Neural cell (in vitro differentiated cells): ENCODE data around the gene SH3RF3. TPM values are rescaled to one million over a fixed set of nuclear protein-coding genes. Genes with fewer than 3 reads are reported as not detected.

ENCODE experiments used
- H2AFZ ChIP-seq: fragments of 200-600, 300-800 bp; sonication (generic), shearing (Covaris generic); 2 replicates; pipeline ENCODE4 v1.6.0; 2014; ENCODE audit warnings: low read depth, mild to moderate bottlenecking, antibody characterized with exemption, low read length, moderate library complexity
- H3F3A ChIP-seq: fragments of 200-600 bp; shearing (Covaris generic); 2 replicates; pipeline ENCODE4 v1.6.1; 2016; ENCODE audit warnings: mild to moderate bottlenecking, moderate library complexity, mixed read lengths, antibody characterized with exemption, low read length; ENCODE audit not compliant: insufficient read depth, poor library complexity, severe bottlenecking
- H3K27ac ChIP-seq: fragments of 200-600, 300-800 bp; sonication (generic), shearing (Covaris generic); 2 replicates; pipeline ENCODE4 v1.5.1; 2014; ENCODE audit warnings: mild to moderate bottlenecking, low read length, moderate library complexity
- H3K27me3 ChIP-seq: fragments of 300-800, 200-600 bp; sonication (generic), shearing (Covaris generic); 2 replicates; pipeline ENCODE4 v1.6.0; 2014; ENCODE audit warnings: mild to moderate bottlenecking, low read depth, low read length, moderate library complexity; ENCODE audit not compliant: insufficient read depth
- H3K36me3 ChIP-seq: fragments of 300-800, 200-600 bp; sonication (generic), shearing (Covaris generic); 2 replicates; pipeline ENCODE4 v1.5.1; 2014; ENCODE audit warnings: mild to moderate bottlenecking, antibody characterized with exemption, low read length, moderate library complexity; ENCODE audit not compliant: insufficient read depth
- H3K4me2 ChIP-seq: fragments of 300-800, 200-600 bp; sonication (generic), shearing (Covaris generic); 2 replicates; pipeline ENCODE4 v1.6.0; 2014; ENCODE audit warnings: mild to moderate bottlenecking, low read length
- H3K4me3 ChIP-seq: fragments of 300-800, 200-600 bp; sonication (generic), shearing (Covaris generic); 2 replicates; pipeline ENCODE4 v1.5.1; 2014; ENCODE audit warnings: mild to moderate bottlenecking, low read length, moderate library complexity
- H3K79me2 ChIP-seq: fragments of 200-600 bp; shearing (Covaris generic); replicated peaks from 2 replicates; pipeline ENCODE4 v1.6.0; 2014; ENCODE audit warnings: mild to moderate bottlenecking, low read length, moderate library complexity; ENCODE audit not compliant: insufficient read depth
- H3K9ac ChIP-seq: fragments of 300-800, 200-600 bp; sonication (generic), shearing (Covaris generic); 2 replicates; pipeline ENCODE4 v1.6.1; 2016; ENCODE audit warnings: mild to moderate bottlenecking, low read length, mixed read lengths
- H3K9me2 ChIP-seq: fragments of 200-600 bp; shearing (Covaris generic); 2 replicates; pipeline ENCODE4 v1.6.1; 2016; ENCODE audit warnings: mild to moderate bottlenecking, low read length, mixed read lengths; ENCODE audit not compliant: insufficient read depth
- H3K9me3 ChIP-seq: fragments of 200-600, 300-800 bp; sonication (generic), shearing (Covaris generic); 2 replicates; pipeline ENCODE4 v1.6.1; 2016; ENCODE audit warnings: mild to moderate bottlenecking, mixed run types, low read length, moderate library complexity, mixed read lengths
- H4K20me1 ChIP-seq: fragments of 200-600 bp; shearing (Covaris generic); 2 replicates; pipeline ENCODE4 v1.6.1; 2016; ENCODE audit warnings: mild to moderate bottlenecking, mixed run types; ENCODE audit not compliant: insufficient read depth
- CTCF ChIP-seq: fragments of 450-650 bp; IDR thresholded peaks from 2 replicates; pipeline ENCODE4 v1.5.1; 2014; ENCODE audit warnings: antibody characterized with exemption, mild to moderate bottlenecking, moderate library complexity; ENCODE audit not compliant: poor library complexity, severe bottlenecking
- EP300 ChIP-seq: fragments of 450-650 bp; conservative IDR thresholded peaks from 2 replicates; pipeline ENCODE4 v1.6.1; 2014; ENCODE audit warnings: antibody characterized with exemption, mild to moderate bottlenecking, moderate library complexity; ENCODE audit not compliant: poor library complexity, severe bottlenecking
- EZH2 ChIP-seq: fragments of 200-600, 300-800 bp; shearing (Covaris generic), sonication (generic); IDR thresholded peaks from 2 replicates; pipeline ENCODE4 v1.6.1; 2014; ENCODE audit warnings: antibody characterized with exemption, low read length, borderline replicate concordance, mild to moderate bottlenecking; ENCODE audit not compliant: insufficient read depth, poor library complexity, severe bottlenecking
- MXI1 ChIP-seq: fragments of 450-650 bp; conservative IDR thresholded peaks from 2 replicates; pipeline ENCODE4 v1.6.1; 2014; ENCODE audit warnings: antibody characterized with exemption, mild to moderate bottlenecking; ENCODE audit not compliant: poor library complexity, severe bottlenecking
- POLR2AphosphoS5 ChIP-seq: IDR thresholded peaks from 2 replicates; pipeline ENCODE4 v1.6.1; 2012
- RAD21 ChIP-seq: fragments of 450-650 bp; conservative IDR thresholded peaks from 2 replicates; pipeline ENCODE4 v1.6.1; 2014; ENCODE audit warnings: antibody characterized with exemption, mild to moderate bottlenecking, moderate library complexity
- REST ChIP-seq: IDR thresholded peaks from 2 replicates; pipeline ENCODE4 v1.6.1; 2012; ENCODE audit warnings: borderline replicate concordance
- SMC3 ChIP-seq: fragments of 450-650 bp; conservative IDR thresholded peaks from 2 replicates; pipeline ENCODE4 v1.6.1; 2014; ENCODE audit warnings: antibody characterized with exemption, mild to moderate bottlenecking, moderate library complexity; ENCODE audit not compliant: poor library complexity
- TAF1 ChIP-seq: IDR thresholded peaks from 2 replicates; pipeline ENCODE4 v1.6.1; 2012; ENCODE audit warnings: low read depth
- polyA plus RNA-seq: library from polyadenylated mRNA; depleted of rRNA; stranded (reverse); fragments of >200 nt; gene quantifications from 2 replicates; pipeline ENCODE4 v1.2.3, GENCODE V29; 2014

Gene SH3RF3
- polyA plus RNA-seq, 1 donor from 2014 or later = 0.53 TPM

GRCh38 chr2:109478906-109479493 is 350.0 kb downstream of the SH3RF3 start:
- Histone ChIP-seq H4K20me1 (no peaks in the 10 kb centered on the region), H3K79me2 (no peaks in the 10 kb centered on the region), H3K27ac (no peak overlapping the region), H3K9me2 (no peaks in the 10 kb centered on the region), H3K4me3 (no peak overlapping the region), H3K27me3 (no peaks in the 10 kb centered on the region), H2AFZ (no peak overlapping the region), H3K36me3 (no peaks in the 10 kb centered on the region), H3K9ac (no peak overlapping the region), H3F3A (no peaks in the 10 kb centered on the region), H3K4me2 (no peak overlapping the region), H3K9me3 (no peaks in the 10 kb centered on the region)
- no peak for TF ChIP-seq TAF1
- no peak for TF ChIP-seq EP300
- TF ChIP-seq CTCF = no peak
- TF ChIP-seq POLR2AphosphoS5 = no peak
- TF ChIP-seq MXI1 = no peak
- TF ChIP-seq EZH2 = no peak
- TF ChIP-seq REST = no peak
- no peak for TF ChIP-seq RAD21
- TF ChIP-seq SMC3 = no peak

GRCh38 chr2:109479804-109480203 is 350.8 kb downstream of the SH3RF3 start:
- H3K79me2 ChIP-seq = no peaks in the 10 kb centered on the region
- no peaks in the 10 kb centered on the region for H3K9me3 ChIP-seq
- no peaks in the 10 kb centered on the region for H4K20me1 ChIP-seq
- no peak for TF ChIP-seq CTCF
- TF ChIP-seq RAD21 = no peak
- TF ChIP-seq SMC3 = no peak
- no peak for TF ChIP-seq POLR2AphosphoS5
- no peak for TF ChIP-seq EZH2
- no peak for TF ChIP-seq REST
- no peak for TF ChIP-seq TAF1
- TF ChIP-seq EP300 = no peak
- H3K36me3 ChIP-seq = no peaks in the 10 kb centered on the region
- H3K9me2 ChIP-seq = no peaks in the 10 kb centered on the region
- H3F3A ChIP-seq = no peaks in the 10 kb centered on the region
- H3K27ac ChIP-seq = no peak overlapping the region
- no peak overlapping the region for H3K4me3 ChIP-seq
- no peak overlapping the region for H3K9ac ChIP-seq
- H3K27me3 ChIP-seq = no peaks in the 10 kb centered on the region
- H2AFZ ChIP-seq = no peak overlapping the region
- no peak overlapping the region for H3K4me2 ChIP-seq
